ENCODE results near the gene ARL3.

DNA sequence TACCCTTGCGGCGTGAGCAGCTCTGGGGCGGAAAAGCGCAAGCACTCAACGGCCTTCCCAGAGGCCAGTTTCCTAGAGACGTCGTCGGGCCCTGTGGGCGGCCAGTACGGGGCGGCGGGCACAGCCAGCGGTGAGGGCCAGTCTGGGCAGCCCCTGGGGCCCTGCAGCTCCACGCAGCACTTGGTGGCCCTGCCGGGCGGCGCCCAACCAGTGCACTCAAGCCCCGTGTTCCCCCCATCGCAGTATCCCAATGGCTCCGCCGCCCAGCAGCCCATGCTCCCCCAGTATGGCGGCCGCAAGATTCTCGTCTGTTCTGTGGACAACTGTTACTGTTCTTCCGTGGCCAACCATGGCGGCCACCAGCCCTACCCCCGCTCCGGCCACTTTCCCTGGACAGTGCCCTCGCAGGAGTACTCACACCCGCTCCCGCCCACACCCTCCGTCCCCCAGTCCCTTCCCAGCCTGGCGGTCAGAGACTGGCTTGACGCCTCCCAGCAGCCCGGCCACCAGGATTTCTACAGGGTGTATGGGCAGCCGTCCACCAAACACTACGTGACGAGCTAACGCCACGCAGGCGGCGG lies 57.3 kb downstream of the ARL3 start:
- TF ChIP-seq, protein P1, sequence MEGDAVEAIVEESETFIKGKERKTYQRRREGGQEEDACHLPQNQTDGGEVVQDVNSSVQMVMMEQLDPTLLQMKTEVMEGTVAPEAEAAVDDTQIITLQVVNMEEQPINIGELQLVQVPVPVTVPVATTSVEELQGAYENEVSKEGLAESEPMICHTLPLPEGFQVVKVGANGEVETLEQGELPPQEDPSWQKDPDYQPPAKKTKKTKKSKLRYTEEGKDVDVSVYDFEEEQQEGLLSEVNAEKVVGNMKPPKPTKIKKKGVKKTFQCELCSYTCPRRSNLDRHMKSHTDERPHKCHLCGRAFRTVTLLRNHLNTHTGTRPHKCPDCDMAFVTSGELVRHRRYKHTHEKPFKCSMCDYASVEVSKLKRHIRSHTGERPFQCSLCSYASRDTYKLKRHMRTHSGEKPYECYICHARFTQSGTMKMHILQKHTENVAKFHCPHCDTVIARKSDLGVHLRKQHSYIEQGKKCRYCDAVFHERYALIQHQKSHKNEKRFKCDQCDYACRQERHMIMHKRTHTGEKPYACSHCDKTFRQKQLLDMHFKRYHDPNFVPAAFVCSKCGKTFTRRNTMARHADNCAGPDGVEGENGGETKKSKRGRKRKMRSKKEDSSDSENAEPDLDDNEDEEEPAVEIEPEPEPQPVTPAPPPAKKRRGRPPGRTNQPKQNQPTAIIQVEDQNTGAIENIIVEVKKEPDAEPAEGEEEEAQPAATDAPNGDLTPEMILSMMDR (IDR thresholded peaks at IDR 0.05) = no peak
- TF ChIP-seq POLR2A (IDR thresholded peaks at IDR 0.05) = no peak

Measured in lower leg skin (tissue), 3 donors.